GM21786 (cell line): ENCODE results near the gene NCOA5.

Experiments used
- ATAC-seq: cut with Tn5 transposase; IDR thresholded peaks from one replicate; pipeline ENCODE4 v1.9.1; 2021; ENCODE audit not compliant: unreplicated experiment

The NCOA5 gene

GRCh38 chr20:46044896-46045295, 44.9 kb downstream of the NCOA5 start:
- no peak for ATAC-seq

DNA sequence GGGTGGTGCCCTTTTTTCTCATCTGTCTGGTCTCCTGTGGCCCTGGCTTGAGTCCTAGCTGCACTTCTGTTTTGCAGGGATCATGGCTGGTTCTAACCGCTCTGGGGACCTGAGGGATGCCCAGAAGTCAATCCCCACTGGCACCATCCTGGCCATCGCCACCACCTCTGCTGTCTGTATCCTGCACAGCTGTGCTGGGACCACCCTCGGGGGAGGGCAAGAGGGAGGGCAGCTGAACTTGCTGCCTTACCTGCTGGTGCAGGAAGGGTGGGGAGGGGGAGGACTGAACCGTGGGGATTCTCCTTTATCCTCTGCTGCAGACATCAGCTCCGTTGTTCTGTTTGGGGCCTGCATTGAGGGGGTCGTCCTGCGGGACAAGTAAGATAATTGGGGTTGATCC, 46.2 kb downstream of the NCOA5 start:
- no peak for ATAC-seq

DNA sequence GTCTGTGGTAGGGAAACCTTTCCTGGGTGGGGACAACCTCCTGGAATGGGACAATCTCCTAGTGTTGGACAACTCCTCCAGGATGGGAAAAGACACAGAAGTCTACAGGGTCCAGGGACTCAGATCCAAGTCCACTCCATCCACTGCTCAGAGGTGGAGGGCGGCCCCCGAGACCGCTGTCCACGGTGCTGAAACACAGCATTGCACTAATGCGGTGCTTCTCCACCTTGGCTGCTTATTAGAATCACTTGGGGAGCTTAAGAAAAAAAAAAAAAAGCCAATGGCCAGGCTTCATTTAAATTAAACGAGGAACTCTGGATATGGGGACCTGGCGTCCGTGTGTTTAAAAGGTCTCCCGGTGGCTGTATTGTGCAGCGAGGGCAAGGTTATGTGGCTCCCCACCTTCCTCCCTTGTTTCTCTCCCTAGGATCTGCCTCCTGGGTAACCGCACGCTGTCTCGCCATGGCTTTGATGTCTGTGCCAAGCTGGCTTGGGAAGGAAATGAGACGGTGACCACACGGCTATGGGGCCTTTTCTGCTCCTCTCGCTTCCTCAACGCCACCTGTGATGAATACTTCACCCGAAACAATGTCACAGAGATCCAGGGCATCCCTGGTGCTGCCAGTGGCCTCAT, 48.7 kb downstream of the NCOA5 start:
- no peak for ATAC-seq

DNA sequence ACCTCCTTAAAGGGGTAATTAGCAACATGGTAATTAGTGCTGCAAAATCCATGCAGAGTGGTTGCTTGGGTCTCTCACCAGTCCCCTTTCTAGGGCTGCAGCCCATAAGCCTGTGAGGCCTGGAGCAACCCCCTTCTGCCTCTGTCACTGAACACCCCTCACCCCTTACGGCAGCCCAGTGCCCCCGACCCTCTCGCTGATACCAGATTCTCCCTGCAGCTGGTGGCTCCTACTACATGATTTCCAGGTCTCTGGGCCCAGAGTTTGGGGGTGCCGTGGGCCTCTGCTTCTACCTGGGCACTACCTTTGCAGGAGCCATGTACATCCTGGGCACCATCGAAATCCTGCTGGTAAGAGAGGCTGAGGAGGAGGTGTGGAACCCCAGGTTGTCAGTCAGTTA, 52.7 kb downstream of the NCOA5 start:
- no peak for ATAC-seq

DNA sequence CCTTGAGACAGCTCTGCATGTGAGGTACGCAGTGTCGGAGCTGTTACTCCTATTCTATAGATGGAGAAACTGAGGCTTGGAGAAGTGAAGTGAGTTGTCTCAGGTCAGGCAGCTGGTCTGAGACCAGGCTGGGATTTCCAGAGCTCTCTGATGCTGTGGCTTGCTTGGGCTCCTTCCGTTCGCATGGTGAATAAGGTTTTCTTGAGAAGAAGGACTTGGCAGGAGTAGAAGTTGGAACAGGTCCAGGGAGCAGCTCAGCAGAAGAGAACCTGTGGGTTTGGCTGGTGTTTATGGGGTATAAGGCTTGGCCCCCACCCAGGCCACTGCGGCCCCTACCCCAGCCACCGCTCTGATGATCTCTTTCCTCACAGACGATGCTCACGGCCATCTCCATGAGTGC, 53.4 kb downstream of the NCOA5 start:
- no peak for ATAC-seq

DNA sequence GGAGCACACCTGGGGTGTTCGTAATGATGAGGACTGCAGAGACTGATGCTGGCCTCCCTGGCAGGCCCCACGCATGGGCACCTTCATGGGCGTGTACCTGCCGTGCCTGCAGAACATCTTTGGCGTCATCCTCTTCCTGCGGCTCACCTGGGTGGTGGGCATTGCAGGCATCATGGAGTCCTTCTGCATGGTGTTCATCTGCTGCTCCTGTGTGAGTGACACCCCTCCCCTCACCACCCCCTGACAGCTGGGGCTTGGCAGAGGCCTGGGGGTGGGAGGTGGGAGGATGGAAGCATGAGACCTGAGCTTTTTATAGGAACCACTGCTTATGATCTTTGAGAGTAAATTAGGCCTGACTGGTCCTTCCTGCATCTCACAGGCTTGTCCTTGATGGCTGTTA, 54.0 kb downstream of the NCOA5 start:
- no peak for ATAC-seq

DNA sequence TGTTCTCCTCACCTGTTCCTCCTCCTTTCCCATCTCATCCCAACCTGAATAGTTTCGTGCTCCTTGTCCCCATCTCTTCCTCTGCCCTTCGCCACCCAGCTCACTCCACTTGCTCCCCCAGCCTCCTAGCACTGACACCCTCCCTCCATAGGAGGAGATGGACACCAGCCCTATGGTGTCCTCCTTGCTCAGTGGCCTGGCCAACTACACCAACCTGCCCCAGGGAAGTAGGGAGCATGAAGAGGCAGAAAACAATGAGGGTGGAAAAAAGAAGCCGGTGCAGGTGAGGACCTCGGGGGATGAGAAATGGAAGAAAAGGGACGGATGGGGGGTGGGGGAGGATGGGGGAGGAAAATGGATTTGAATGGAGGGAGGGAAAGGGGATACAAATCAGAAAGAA, 54.5 kb downstream of the NCOA5 start:
- no peak for ATAC-seq

DNA sequence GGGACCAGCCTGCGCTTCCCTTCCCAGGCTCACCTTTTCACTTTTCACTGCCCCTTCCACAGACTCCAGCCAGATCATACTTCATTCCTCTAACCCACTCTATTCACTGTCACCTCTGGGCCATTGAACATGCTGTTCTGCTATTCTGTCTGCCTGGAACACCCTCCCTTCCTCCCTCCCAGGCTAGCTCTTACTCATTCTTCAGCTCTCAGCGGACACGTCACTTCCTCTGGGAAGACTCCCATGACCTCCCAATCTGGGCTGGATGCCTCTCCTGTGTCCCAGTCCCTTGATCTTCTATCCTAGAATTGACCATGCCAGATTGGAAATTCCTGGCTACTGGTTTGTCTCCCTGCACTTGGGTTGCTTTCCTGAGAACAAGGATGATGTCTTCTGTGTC, 55.7 kb downstream of the NCOA5 start:
- ATAC-seq = no peak

GRCh38 chr20:46031701-46032254, 58.0 kb downstream of the NCOA5 start:
- no peak for ATAC-seq

GRCh38 chr20:46031014-46031569, 58.7 kb downstream of the NCOA5 start:
- no peak for ATAC-seq

DNA sequence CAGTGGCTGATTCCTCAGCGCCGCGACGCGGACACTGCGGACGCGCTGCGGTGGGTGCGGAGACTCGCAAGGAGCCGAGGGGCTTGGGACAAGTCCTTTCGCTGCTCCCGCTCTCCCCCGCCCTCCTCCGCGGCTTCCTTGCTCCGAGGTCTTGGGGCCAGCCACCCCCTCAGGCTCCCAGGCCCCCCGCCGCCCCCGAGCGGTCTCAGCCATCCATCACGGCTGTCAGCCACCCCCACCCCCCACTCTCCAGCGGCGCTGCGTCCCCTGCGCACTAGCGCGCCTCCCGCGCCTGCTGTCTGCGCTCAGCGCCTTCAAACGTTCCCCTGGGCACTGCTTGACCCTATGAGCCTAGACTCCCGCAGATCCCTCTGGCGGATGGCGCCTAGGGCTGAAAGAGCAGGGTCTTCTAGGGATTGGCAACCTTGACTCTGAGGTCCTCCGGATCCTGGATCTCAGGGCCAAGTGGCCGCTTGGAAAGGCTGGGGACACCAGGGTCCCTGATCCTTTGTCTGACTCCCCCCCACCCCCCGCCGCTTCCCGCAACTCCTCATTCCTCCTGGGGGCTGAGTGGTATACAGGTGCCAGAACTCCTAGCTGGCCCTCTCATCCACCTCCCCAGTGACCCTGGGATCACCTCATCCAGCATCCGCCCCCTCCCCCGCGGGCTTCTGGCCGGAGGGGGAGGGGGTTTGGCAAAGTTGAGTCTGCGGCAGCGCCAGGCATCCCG, 59.3 kb downstream of the NCOA5 start:
- ATAC-seq = no peak

GRCh38 chr20:46028772-46029371, 60.9 kb downstream of the NCOA5 start, which contains the start of gene SLC12A5:
TSS of gene SLC12A5 (plus strand) at chr20:46029215. CDS start at chr20:46029345, 130 bp downstream.
- ATAC-seq = no peak

DNA sequence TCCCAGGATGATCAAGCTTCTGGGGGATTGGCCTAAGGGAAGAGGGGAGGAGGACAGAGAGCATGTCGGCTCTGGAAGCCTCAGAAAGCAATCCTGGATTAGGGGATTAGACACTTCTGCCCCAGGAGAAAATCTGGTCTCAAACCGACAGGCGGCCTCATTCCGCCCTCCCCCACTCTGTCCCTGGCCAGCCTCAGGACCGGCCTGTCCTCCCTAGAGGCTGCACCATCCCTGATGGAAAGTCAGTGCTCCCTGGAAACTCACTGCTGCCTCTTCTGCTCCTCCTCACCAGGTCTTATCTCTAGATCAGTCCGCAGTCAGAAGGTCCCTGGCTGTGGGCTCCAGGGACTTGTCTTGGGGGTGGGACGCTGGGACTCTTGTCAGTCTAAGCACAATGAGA, 61.7 kb downstream of the NCOA5 start:
- no peak for ATAC-seq

- ATAC-seq = no peak
Measured at GRCh38 chr20:46027245-46027853, 62.4 kb downstream of the NCOA5 start.

DNA sequence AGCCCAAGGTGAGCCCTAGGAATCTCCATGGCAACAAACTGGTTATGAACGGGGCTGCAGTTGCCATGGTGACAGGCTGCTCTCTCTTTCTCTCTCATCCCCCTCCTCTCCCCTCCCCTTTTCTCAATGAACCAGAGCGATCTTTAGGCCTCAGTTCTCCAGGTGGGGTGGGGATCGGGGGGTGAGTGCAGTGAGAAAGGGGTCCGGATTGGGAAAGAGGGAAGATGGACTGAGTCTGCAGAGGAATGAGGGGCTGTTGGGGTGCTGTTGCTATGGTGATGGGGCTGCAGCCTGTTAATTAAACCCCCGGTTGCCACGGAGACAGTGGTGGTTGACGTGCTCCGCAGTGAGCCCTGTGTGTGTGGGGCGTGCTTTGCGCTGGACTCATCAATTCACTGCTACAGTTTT, 64.4 kb downstream of the NCOA5 start:
- ATAC-seq = no peak

- no peak for ATAC-seq
Measured at GRCh38 chr20:46023999-46024398, 65.8 kb downstream of the NCOA5 start.

- no peak for ATAC-seq
Measured at GRCh38 chr20:46023148-46023484, 66.6 kb downstream of the NCOA5 start.

DNA sequence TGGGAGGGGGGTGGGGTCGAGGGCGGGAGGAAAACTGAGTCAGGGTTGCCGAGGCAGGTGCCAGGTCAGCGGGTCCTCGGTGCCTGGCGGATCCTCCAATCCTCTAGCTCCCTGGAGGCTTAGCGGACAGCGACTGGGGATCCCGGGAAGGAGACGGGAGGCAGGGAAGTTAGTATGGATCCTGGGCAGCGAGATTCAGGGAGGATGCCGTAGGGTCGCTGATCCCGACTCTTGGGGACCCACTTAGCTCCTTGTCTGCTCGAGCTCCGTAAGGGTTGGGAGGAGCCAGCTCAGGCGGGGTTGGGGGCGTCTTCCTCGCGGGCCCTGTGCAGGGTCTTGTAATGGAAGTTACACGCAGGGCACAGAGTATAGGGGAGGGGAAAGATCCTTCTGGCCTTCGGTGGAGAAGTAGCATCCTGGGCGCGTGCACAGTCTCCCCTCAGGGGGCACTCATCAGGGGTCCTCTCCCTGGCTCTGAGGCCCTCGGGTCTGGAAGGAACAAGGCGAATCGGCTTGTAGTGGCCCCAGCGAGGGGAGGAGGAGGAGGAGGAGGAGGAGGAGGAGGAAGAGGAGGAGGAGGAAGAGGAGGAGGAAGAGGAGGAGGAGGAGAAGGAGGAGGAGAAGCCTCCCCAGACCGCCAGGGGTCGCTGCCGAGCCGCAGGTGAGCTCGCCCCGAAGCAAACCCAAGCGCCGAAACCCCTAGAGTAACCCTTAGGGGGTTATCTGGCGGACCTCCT, 67.2 kb downstream of the NCOA5 start:
- no peak for ATAC-seq

DNA sequence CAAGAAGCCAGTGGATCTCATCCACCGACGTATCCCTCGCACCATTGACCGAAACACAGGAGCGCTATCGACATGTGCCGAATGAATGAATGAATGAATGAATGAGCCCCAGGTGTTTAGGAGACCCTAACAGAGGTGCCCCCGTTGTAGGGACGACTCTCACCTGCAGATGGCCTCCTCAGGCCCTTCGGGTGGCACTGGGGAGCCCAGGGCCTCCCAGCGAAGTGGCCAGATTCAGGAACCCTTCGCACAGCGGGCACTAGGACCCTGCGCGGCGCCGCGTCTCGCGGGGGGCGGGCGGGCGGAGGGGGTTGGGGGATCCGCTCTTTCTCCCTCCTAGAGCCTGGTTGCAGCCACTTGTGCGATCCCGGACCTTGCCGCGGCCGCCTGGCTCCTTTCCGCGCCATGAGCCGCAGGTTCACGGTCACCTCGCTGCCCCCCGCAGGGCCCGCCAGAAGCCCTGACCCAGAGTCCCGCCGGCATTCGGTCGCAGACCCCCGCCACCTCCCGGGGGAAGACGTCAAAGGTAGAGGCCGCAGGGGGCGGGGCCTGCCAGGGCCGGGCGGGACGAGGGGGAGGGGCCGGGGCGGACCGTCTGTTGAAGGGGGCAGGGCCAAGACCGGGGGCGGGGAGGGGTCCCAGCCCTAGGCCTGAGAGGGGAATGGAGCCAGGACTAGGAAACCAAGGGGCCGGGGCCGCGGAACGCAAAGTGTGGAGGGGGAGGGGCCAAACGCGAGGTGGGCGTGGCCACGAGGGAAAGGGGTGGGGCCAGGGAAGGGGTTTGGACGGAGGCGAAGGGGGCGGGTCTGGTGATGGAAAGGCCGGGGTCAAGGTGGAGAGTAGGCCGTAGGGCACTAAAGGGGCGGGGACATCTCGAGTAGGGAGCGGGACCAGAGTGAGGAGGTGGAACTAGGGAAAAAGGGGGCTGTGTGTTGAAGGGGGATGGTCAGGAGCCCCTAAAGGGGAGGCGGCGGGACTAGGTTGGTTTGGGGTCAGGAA, 68.1 kb downstream of the NCOA5 start:
- no peak for ATAC-seq

DNA sequence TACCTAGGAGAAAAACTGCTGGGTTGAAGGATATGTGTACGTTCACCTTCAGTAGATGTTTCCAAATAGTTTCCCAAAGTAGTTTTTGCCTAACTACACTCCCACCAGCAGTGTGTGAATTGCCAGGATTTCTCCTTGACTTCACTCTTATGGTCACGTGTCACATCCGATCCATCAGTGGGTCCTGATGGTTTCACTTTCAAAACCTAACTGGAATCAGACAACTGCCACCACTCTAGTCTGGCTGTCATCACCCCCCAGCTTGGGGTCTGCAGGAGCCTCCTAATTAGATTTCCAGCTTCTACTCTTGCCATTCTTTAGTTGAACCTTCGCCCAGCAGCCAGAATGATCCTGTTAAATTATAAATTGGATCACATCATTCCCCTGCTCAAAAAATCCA, 69.2 kb downstream of the NCOA5 start:
- no peak for ATAC-seq
